SK-N-SH (cell line): Measurements from ENCODE around the gene EHBP1L1.

Experiments
- CTCF ChIP-seq: fragments of 200-600 bp; sonication (generic); IDR thresholded peaks from 2 replicates; pipeline ENCODE4 v1.6.1; 2017; ENCODE audit warnings: antibody characterized with exemption, mild to moderate bottlenecking, moderate library complexity
- ELF1 ChIP-seq: IDR thresholded peaks from 2 replicates; pipeline ENCODE4 v1.4.0; 2012
- EP300 ChIP-seq, 2 experiments: IDR thresholded peaks; 2 replicates each; pipeline versions ENCODE4 v1.4.0 to v1.6.1; 2012; ENCODE audit warnings: borderline replicate concordance in 1 of 2, low read depth in 1 of 2, low read length in 1 of 2
- MAX ChIP-seq: IDR thresholded peaks from 2 replicates; pipeline ENCODE4 v1.4.0; 2012; ENCODE audit warnings: low read depth
- PBX3 ChIP-seq: IDR thresholded peaks from 2 replicates; pipeline ENCODE4; 2012
- POLR2AphosphoS5 ChIP-seq: IDR thresholded peaks from 2 replicates; pipeline ENCODE4 v1.6.1; 2012; ENCODE audit warnings: low read depth, low read length
- REST ChIP-seq: IDR thresholded peaks from 2 replicates; pipeline ENCODE4 v1.6.1; 2012; ENCODE audit warnings: mild to moderate bottlenecking, low read depth, low read length, moderate library complexity
- RXRA ChIP-seq: IDR thresholded peaks from 2 replicates; pipeline ENCODE4 v1.4.0; 2012; ENCODE audit warnings: low read depth, mild to moderate bottlenecking, borderline replicate concordance
- TAF1 ChIP-seq: IDR thresholded peaks from 2 replicates; pipeline ENCODE4 v1.6.1; 2012; ENCODE audit warnings: low read depth, mild to moderate bottlenecking, low read length, moderate library complexity, borderline replicate concordance
- TCF12 ChIP-seq: IDR thresholded peaks from 2 replicates; pipeline ENCODE4 v1.4.0; 2012
- USF2 ChIP-seq: fragments of 150-350 bp; IDR thresholded peaks from 2 replicates; pipeline ENCODE4 v1.6.1; 2017; ENCODE audit warnings: antibody characterized with exemption, low read length, low read depth, borderline replicate concordance

GRCh38 chr11:65615950-65616574 is 40.2 kb downstream of the EHBP1L1 start:
- TF ChIP-seq RXRA (no peak), TAF1 (no peak), REST (no peak), ELF1 (no peak), CTCF (no peak), POLR2AphosphoS5 (no peak), EP300 (IDR thresholded peaks at IDR 0.05; ENCODE audit: borderline replicate concordance in 1 of 2, low read depth in 1 of 2, low read length in 1 of 2) (no peak), USF2 (no peak), MAX (no peak), PBX3 (no peak), TCF12 (no peak)
